ENCODE measurements around the gene MRPL3.
A peak's percentile ranks its signal among the peaks of the same experiment; 100 is the strongest.

MRPL3 gene

DNA sequence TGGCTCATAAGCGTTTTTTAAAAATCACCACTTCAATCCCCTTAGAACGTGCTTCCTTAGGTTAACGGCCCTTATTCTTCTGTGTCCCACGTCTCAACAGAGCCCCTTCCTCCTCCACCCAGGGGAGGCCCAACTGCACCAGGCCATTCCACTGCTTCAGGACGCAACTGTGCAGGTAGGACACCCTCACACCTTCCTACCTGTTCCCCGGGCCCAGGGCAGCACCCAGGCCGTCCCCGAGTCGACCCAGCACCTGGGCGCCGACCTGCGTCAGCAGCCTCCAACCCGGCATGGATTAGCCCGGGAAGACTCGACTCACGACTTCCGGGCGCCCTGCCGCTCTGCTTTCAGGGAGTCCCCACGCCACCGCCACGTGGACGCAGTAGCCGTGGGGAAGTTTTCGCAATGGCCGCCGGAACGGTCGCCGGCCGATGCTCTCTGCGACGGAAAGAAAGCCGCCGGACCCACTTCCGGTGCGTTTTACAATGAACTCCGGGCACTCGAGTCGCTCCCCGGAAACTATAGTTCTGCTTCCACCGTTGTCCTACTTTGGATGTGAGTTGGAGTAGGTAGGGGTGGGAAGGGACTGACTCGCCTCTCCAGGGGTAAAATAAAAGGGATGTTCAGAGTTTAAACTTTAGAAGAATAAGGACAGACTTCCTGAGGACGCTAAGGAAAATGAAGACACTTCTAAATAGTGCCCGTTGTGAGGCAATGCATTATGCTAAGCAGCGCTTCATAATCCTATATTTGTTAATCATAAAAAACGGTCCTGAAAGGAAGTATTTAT, at the start of gene MRPL3:
MRPL3 (minus strand) TSS at position 442 of the 790 bp plus-strand sequence; CDS start at position 292, 150 bp downstream.
- peaks cover 33% of the 10 kb centered on the region for H3K27me3 ChIP-seq (ENCODE audit: control insufficient read depth, insufficient read depth, low read length)
- no peaks in the 10 kb centered on the region for H3K4me1 ChIP-seq (ENCODE audit: control insufficient read depth, insufficient read depth, low read length)
- H3K9ac ChIP-seq (ENCODE audit: low read length) = peak within 1 kb of the TSS; percentile 99
- peak within 1 kb of the TSS; percentile 95 for H3K4me3 ChIP-seq (ENCODE audit: low read depth, low read length)
- H3K27ac ChIP-seq (ENCODE audit: low read depth, low read length) = peak within 1 kb of the TSS; percentile 96
- H3K36me3 ChIP-seq (ENCODE audit: control insufficient read depth, insufficient read depth, low read length) = peaks cover 36% of the 10 kb centered on the region
- H3K9me3 ChIP-seq (ENCODE audit: control insufficient read depth, insufficient read depth, low read depth, low read length) = no peaks in the 10 kb centered on the region

DNA sequence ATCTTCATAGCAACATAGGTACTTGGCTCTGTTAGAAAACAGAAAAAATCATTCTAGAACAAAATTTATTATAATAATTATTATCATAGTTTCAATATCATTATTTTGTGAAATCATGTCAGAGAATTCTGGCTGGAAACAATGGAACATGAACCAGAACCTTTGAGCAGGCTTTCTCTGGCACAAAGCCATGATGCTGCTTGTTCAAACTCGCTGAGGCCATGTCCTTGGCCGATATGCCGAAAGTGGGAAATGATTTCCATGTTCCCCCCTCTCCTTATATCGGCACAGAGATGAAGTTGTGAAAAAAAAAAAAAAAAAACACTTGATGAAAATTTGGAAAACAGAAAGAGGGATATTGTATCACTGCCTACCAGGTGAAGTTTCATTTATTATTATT, 49.0 kb upstream of the MRPL3 start:
- H3K4me1 ChIP-seq (ENCODE audit: control insufficient read depth, insufficient read depth, low read length) = no peaks in the 10 kb centered on the region
- no peak overlapping the region for H3K9ac ChIP-seq (ENCODE audit: low read length)
- no peak overlapping the region for H3K4me3 ChIP-seq (ENCODE audit: low read depth, low read length)
- H3K27ac ChIP-seq (ENCODE audit: low read depth, low read length) = no peak overlapping the region
- no peaks in the 10 kb centered on the region for H3K9me3 ChIP-seq (ENCODE audit: control insufficient read depth, insufficient read depth, low read depth, low read length)
- no peaks in the 10 kb centered on the region for H3K36me3 ChIP-seq (ENCODE audit: control insufficient read depth, insufficient read depth, low read length)
- no peaks in the 10 kb centered on the region for H3K27me3 ChIP-seq (ENCODE audit: control insufficient read depth, insufficient read depth, low read length)

DNA sequence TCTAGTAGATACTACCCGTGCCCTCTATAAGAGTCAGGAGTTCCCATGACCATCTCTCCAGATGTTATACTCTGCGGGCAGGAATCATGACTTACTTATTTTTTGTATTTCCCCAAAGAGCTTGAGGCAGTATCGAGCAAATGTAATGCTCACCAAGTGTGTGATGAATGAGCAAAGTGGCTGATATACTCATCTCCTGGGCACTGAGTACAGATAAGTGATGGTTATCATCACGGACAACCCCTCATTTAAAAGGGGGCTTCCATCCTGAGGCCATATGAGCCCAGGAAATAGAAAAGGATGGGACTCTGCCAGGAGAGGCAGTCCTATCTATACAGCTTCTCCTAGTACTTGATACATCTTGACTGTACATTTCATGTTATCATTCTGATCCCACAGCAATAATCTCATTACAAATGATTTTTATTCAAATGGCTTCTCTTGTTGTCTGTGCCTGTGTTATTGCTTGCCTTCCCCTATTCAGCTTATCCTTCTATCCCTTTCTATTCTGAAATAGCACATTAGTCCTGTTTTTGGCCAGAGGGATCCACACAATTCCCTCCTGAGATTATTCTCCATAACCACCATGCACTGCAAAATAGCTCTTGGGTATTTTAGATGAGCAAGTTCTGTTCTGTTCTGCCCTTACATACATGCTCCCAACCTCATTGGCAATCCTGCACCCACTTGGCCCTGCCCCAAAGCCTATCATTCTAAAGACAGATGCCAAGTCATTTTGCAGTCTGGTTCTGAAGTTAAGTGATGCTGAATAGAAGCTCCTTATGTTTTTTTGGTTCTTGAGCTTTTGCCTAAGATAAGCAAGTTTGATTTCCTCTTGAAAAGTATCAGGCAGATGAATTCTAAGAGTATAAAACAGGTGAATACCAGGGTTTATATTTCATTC, 48.0 kb upstream of the MRPL3 start:
- Histone ChIP-seq H3K36me3 (ENCODE audit: control insufficient read depth, insufficient read depth, low read length) (no peaks in the 10 kb centered on the region), H3K4me1 (ENCODE audit: control insufficient read depth, insufficient read depth, low read length) (no peaks in the 10 kb centered on the region), H3K27me3 (ENCODE audit: control insufficient read depth, insufficient read depth, low read length) (no peaks in the 10 kb centered on the region), H3K9me3 (ENCODE audit: control insufficient read depth, insufficient read depth, low read depth, low read length) (no peaks in the 10 kb centered on the region), H3K4me3 (ENCODE audit: low read depth, low read length) (no peak overlapping the region), H3K9ac (ENCODE audit: low read length) (no peak overlapping the region), H3K27ac (ENCODE audit: low read depth, low read length) (no peak overlapping the region)

DNA sequence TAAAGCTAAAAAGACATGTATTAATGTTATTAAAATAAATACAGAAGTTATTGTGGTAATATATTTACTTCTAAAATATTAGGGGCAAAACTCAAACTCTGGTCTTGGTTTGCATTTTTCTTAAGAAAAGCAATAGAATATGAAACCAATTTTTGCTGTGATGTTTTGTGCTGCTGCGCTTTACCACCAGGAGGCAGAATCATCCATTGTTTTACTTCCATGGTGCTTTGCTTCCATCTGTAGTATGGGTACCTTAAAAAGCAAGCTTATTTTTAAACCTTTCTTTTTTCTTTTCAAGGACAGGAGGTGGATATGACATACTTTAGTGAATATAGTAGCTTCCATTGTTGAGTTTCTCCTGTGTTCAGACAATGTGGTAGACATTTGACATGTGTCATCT, 46.6 kb upstream of the MRPL3 start:
- Histone ChIP-seq H3K9me3 (ENCODE audit: control insufficient read depth, insufficient read depth, low read depth, low read length) (no peaks in the 10 kb centered on the region), H3K36me3 (ENCODE audit: control insufficient read depth, insufficient read depth, low read length) (no peaks in the 10 kb centered on the region), H3K4me1 (ENCODE audit: control insufficient read depth, insufficient read depth, low read length) (no peaks in the 10 kb centered on the region), H3K27ac (ENCODE audit: low read depth, low read length) (no peak overlapping the region), H3K4me3 (ENCODE audit: low read depth, low read length) (no peak overlapping the region), H3K9ac (ENCODE audit: low read length) (no peak overlapping the region), H3K27me3 (ENCODE audit: control insufficient read depth, insufficient read depth, low read length) (no peaks in the 10 kb centered on the region)

DNA sequence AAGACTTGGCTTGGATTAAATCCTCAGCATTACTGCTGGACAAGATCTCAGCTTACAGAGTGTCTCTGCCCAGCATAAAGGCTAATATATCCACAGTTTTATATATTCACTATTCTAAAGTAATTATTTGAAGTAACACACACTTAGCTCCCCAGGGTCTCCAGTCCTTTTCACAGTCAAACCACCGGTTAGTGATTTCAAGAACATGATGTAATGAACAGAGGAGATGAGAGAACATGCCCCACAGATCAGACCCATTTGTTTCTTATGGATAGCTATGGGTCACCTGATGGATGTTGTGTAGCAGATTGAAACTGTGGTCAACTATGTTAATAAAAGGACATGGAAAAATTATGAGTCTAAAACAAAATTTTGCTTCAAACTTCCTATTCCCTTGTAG, 44.8 kb upstream of the MRPL3 start:
- Histone ChIP-seq H3K36me3 (ENCODE audit: control insufficient read depth, insufficient read depth, low read length) (no peaks in the 10 kb centered on the region), H3K4me1 (ENCODE audit: control insufficient read depth, insufficient read depth, low read length) (peaks cover 5% of the 10 kb centered on the region; the same call in 1 of the 2 replicates), H3K27me3 (ENCODE audit: control insufficient read depth, insufficient read depth, low read length) (no peaks in the 10 kb centered on the region), H3K4me3 (ENCODE audit: low read depth, low read length) (no peak overlapping the region), H3K9ac (ENCODE audit: low read length) (no peak overlapping the region), H3K27ac (ENCODE audit: low read depth, low read length) (no peak overlapping the region), H3K9me3 (ENCODE audit: control insufficient read depth, insufficient read depth, low read depth, low read length) (no peaks in the 10 kb centered on the region)

DNA sequence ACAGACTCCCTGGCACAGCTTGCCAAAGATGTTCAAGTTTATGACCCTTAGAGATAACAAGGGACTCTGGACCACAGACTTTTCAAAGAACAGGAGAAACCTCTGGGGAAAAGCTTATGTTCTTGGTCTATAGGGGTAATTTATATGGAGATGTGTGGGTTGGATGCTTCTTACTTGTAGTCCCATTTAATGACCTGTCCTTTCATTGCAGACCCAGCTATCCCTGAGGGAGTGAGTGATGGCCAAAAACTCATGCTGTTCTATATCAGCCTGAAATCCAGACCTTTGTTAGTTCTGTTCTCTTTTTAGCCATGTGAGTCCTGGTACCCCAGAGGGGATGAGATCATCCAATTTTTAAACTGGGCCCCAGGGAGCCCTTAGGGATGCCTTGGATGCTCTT, 43.7 kb upstream of the MRPL3 start:
- H3K4me3 ChIP-seq (ENCODE audit: low read depth, low read length) = no peak overlapping the region
- H3K27ac ChIP-seq (ENCODE audit: low read depth, low read length) = no peak overlapping the region
- H3K36me3 ChIP-seq (ENCODE audit: control insufficient read depth, insufficient read depth, low read length) = no peaks in the 10 kb centered on the region
- H3K27me3 ChIP-seq (ENCODE audit: control insufficient read depth, insufficient read depth, low read length) = no peaks in the 10 kb centered on the region
- H3K9me3 ChIP-seq (ENCODE audit: control insufficient read depth, insufficient read depth, low read depth, low read length) = no peaks in the 10 kb centered on the region
- peaks cover 5% of the 10 kb centered on the region; the same call in 1 of the 2 replicates for H3K4me1 ChIP-seq (ENCODE audit: control insufficient read depth, insufficient read depth, low read length)
- no peak overlapping the region for H3K9ac ChIP-seq (ENCODE audit: low read length)

DNA sequence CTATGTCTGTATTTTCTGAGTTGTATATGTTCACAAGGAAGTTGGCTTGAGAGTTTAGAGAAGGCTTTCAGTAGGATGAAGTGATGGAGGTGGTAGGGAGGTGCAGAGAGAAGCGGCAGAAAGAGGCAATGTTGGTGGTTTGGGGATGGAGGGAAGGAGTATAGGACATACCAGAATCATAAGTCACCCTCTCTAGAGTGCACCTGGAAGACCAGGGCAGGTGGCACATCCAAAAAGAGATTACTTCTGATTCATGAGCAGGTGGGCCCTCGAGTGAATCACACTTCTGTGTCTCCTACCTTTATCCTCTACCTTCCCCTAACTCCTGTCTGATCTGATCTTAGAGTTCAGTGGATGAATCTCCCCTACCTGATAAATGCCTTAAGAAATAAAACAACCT, 41.8 kb upstream of the MRPL3 start:
- Histone ChIP-seq H3K27ac (ENCODE audit: low read depth, low read length) (no peak overlapping the region), H3K36me3 (ENCODE audit: control insufficient read depth, insufficient read depth, low read length) (no peaks in the 10 kb centered on the region)

DNA sequence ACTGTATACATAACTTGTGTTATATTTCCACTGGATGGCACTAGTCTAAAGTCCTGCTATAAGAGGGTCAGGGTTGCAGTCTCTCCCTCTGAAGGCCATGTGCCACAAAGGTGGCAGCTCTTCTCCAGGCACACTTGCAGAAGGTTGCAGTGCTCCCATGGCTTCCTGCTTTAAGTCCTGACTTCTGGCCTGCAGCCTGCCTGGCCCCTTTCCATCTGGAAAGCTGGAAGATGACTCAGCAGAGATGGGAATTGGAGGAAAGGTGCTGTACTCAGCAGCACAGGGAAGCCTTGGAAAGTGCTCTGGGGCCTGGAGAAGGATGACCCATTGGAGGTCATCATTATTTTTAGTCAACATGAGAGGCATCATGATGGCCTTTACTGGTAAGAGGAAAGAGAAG, 40.9 kb upstream of the MRPL3 start:
- Histone ChIP-seq H3K27me3 (ENCODE audit: control insufficient read depth, insufficient read depth, low read length) (no peaks in the 10 kb centered on the region), H3K4me1 (ENCODE audit: control insufficient read depth, insufficient read depth, low read length) (peaks cover 5% of the 10 kb centered on the region; the same call in 1 of the 2 replicates), H3K4me3 (ENCODE audit: low read depth, low read length) (no peak overlapping the region), H3K9me3 (ENCODE audit: control insufficient read depth, insufficient read depth, low read depth, low read length) (no peaks in the 10 kb centered on the region), H3K36me3 (ENCODE audit: control insufficient read depth, insufficient read depth, low read length) (no peaks in the 10 kb centered on the region), H3K9ac (ENCODE audit: low read length) (no peak overlapping the region), H3K27ac (ENCODE audit: low read depth, low read length) (no peak overlapping the region)

More for the DNA sequence above, 41.8 kb upstream of the MRPL3 start:
- no peaks in the 10 kb centered on the region for H3K27me3 ChIP-seq (ENCODE audit: control insufficient read depth, insufficient read depth, low read length)
- H3K9me3 ChIP-seq (ENCODE audit: control insufficient read depth, insufficient read depth, low read depth, low read length) = no peaks in the 10 kb centered on the region
- H3K9ac ChIP-seq (ENCODE audit: low read length) = no peak overlapping the region
- no peak overlapping the region for H3K4me3 ChIP-seq (ENCODE audit: low read depth, low read length)
- H3K4me1 ChIP-seq (ENCODE audit: control insufficient read depth, insufficient read depth, low read length) = peaks cover 5% of the 10 kb centered on the region; the same call in 1 of the 2 replicates

DNA sequence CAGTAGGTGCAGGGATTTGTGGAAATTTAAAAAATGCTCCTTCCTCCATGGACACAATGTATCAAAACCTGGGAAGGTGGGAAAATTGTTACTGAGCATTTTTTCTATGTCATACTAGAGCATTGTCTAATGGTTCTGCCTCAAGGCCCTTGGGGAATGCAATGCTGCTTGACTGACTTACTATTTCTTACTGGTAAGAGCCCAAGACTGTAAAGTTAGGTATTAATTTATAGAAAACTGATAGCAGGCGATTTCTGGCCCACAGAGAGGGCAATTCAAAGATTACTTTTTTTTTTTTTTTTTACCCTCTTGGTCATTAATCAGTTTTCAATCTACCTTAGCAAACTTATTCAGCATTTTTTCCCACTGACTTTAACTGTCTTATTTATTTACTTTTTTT, 38.5 kb upstream of the MRPL3 start:
- Histone ChIP-seq H3K9me3 (ENCODE audit: control insufficient read depth, insufficient read depth, low read depth, low read length) (no peaks in the 10 kb centered on the region), H3K4me3 (ENCODE audit: low read depth, low read length) (no peak overlapping the region), H3K9ac (ENCODE audit: low read length) (no peak overlapping the region), H3K36me3 (ENCODE audit: control insufficient read depth, insufficient read depth, low read length) (no peaks in the 10 kb centered on the region), H3K4me1 (ENCODE audit: control insufficient read depth, insufficient read depth, low read length) (peaks cover 5% of the 10 kb centered on the region), H3K27me3 (ENCODE audit: control insufficient read depth, insufficient read depth, low read length) (no peaks in the 10 kb centered on the region), H3K27ac (ENCODE audit: low read depth, low read length) (no peak overlapping the region)

DNA sequence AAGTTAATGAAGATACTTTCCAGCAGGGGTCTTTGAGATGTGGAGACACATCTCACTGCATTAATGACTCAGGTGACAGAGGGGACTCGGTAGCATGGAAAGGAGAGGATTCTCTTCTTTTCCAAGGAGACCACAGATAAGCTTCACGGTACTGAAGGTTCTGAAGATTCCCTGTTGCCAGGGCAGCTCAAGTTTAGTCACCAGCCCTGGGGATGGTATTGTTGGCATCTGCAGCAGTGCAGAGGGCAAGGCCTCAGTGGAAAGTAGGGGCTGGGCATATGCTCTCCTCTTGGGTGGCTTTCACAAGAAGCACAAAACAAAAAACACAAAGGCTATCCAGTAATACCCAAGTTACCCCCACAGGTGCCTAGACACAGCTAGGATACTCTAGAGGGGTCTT, 38.0 kb upstream of the MRPL3 start:
- H3K4me1 ChIP-seq (ENCODE audit: control insufficient read depth, insufficient read depth, low read length) = peaks cover 10% of the 10 kb centered on the region
- H3K9ac ChIP-seq (ENCODE audit: low read length) = no peak overlapping the region
- H3K36me3 ChIP-seq (ENCODE audit: control insufficient read depth, insufficient read depth, low read length) = no peaks in the 10 kb centered on the region
- H3K27me3 ChIP-seq (ENCODE audit: control insufficient read depth, insufficient read depth, low read length) = no peaks in the 10 kb centered on the region
- H3K4me3 ChIP-seq (ENCODE audit: low read depth, low read length) = no peak overlapping the region
- no peaks in the 10 kb centered on the region for H3K9me3 ChIP-seq (ENCODE audit: control insufficient read depth, insufficient read depth, low read depth, low read length)
- no peak overlapping the region for H3K27ac ChIP-seq (ENCODE audit: low read depth, low read length)

DNA sequence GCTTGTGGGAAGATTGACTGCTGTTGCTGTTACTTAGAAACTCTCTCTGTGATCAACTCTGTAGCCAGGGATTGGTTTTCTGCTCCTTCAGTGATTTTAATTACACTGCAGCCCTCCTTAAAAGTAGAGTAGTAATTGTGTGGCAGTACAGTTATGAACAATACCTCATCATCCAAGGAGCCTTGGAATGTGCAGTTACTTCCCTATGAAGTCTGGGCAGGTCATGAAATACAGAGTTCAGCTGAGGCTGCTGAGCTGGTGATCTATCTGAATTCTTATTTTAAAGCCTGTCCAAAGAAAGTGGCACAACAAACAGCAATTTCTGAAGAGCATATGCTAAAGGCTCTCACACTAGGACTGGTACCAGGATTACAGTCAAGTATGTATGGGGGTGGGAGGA, 37.4 kb upstream of the MRPL3 start:
- Histone ChIP-seq H3K27me3 (ENCODE audit: control insufficient read depth, insufficient read depth, low read length) (no peaks in the 10 kb centered on the region), H3K9me3 (ENCODE audit: control insufficient read depth, insufficient read depth, low read depth, low read length) (no peaks in the 10 kb centered on the region), H3K36me3 (ENCODE audit: control insufficient read depth, insufficient read depth, low read length) (no peaks in the 10 kb centered on the region), H3K9ac (ENCODE audit: low read length) (no peak overlapping the region), H3K4me1 (ENCODE audit: control insufficient read depth, insufficient read depth, low read length) (peaks cover 17% of the 10 kb centered on the region), H3K4me3 (ENCODE audit: low read depth, low read length) (no peak overlapping the region), H3K27ac (ENCODE audit: low read depth, low read length) (no peak overlapping the region)
